NCI-H2081 treated with DMSO at 0.1 percent for 48 hours (cell line): ENCODE measurements around the gene VPS26B.
"Not testable (repeated sequence)": the region's sequence is repeated elsewhere in the genome, so short reads cannot be mapped to it uniquely, and the experiment has no call there.

Experiments
- DNase-seq: peaks from one replicate; lab custom pipeline; 2025; lab: John Stamatoyannopoulos, UW

VPS26B gene

DNA sequence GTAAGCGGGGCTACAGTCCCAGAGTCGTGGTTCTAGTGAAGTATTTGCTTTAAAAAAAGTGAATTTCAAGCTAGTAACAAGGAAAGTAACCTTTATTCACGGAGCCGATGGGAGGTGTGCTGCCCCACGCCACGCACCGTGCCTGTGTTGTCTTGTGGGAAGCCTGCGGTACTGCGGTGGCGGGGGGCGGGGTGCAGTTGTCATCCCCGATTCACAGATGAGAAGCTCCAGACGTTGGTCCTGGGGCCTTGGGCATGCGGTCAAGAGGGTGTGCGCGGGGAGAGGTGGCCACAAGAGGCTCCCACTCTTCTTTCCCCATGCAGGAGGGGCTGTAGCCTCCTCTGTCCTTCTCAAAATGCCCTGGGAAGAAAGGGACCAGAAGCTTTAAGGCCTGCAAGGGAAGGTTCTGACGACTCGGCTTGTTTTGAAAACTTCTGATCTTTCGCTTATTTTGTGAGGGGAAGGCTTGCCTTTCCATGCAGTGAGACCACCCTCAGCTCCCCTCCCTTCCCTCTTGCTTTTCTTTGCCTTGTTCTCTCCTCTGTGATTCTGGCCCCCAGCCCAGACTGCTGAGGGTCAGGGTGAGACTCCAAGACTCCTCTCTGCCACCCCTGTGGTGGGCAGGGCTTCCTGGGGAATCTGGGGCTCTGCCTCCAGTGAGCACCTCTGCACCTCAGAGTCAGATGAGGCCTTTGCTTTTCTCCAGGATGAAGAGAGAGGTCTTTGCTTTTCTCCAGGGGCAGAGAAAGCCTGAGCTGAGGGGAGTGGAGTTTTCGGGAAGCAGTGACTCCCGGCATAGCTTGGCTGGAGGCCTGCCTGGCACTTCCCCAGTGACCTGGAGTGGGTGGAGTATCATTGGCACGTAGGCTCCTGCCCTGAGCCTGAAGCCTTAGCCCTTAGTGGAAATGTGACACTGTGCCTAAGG, 57.9 kb downstream of the VPS26B start:
- DNase-seq, result no peak

DNA sequence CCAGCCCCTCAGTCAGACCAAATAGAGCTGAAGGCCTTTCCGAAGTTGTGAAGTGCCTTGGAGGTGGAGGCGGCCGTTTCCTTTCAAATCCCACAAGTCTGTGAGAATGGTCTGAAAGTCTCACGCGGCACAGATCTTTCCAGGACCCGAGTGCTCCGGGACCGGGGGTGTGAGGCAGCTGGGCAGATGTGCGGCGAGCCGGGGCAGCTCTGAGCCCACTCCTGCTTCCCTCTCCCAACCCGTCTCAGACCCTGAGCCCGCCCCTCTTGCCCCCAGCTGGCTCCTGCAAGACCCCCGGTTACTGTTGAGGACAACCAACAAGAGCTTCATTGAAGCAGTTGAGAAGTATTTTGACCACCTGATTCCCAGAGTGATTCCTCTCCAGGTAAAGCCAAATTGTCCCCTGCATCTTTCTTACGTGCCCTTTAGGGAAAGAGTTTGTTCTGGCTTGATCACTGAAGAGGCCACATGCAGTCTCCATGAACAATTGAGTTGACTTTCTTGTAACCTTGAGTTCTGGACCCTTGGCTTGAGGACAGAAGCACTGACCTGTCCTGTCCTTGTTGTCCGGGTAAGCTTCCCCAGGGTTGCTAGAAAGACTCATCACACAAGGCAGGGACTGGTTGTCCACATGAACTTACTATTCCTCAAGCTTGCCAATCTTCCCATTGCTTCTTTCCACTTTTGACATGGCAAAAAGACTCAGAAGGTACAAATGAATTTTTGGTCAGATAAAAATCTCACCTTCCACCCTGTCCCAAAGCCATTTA, 59.2 kb downstream of the VPS26B start:
- no peak for DNase-seq

DNA sequence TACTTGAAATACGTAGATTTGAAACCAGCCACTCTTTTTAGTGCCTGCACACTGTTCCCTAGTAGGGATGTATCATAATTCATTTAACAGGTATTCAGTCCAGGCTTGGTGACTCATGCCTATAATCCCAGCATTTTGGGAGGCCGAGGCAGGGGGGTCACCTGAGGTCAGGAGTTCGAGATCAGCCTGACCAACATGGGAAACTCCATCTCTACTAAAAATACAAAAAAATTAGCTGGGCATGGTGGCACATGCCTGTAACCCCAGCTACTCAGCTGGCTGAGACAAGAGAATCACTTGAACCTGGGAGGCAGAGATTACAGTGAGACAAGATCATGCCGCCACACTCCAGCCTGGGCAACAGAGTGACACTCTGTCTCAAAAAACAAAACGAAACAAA, 59.9 kb downstream of the VPS26B start:
- DNase-seq, result not testable (repeated sequence)

DNA sequence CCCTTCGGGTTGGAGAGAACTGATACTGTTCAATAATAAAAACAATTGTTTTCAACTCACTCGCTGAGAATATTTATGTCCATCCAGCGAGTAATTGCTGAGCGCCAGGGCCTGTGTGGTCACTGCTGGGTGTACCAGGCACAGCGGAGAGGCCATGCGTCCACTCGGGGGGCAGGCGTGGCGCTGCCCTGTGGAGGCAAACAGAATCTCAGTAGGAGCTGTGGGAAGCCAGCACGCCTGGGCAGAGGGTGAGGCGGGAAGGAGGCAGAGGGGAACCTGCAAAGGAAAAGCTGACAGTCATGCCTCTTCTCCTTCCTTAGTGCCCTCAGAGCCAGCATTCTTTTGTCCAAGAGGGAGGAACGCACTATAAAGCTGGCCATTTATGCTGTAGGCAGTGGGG, 63.1 kb downstream of the VPS26B start:
- DNase-seq, result no peak

DNA sequence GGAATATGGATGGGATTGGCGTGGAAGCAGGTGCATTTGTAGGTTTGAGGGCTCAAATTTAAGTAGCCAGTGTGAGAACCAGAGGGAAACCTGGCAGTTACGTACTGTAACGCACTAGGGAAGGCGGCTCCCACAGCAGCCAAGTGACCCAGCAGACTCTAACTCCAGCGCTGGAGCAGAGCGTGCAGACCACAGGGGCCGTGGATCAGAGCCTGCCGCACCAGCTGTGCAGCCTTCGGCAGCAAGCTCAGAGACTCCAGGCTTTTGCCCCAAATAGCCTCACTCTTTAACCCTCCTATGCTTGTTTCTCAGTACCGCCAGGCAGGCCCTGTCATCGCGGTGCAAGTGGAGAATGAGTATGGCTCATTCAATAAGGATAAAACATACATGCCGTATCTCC, 64.0 kb downstream of the VPS26B start:
- no peak for DNase-seq

DNA sequence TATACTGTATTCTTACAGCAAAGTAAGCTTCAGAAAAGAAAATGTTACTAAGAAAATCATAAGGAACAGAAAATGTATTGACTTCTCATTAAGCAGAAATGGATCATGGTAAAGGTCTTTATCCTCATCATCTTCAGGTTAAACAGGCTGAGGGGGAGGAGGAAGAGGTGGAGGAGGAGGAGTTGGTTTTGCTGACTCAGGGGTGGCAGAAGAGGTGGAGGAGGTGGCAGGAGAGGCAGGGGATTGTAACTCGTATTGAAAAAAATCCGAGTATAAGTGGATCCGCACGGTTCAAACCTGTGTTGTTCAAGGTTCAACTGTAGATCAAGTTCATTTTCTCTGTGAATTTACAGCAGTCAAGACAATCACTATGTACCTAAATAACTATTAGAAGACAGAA, 64.7 kb downstream of the VPS26B start:
- no peak for DNase-seq

DNA sequence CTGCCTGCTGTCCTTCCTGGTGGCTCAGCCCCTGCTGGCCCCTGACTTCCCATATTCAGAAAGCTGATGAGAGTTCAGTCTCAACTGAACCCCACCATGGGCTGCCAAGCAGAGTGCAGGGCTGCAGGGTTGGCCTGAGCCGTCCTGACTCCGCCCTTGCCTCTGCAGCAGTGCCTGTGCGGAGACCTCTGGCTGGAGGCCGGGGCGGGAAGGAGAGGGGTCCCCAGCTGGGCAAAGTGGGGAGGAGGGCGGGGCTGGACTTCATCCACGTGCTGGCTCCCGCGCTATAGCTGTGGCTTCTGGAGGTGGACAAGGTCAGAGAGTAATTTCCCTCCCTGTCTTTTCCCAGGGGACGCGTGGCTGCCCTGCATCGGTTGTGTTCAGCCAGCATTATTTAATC, 65.3 kb downstream of the VPS26B start:
- no peak for DNase-seq

DNA sequence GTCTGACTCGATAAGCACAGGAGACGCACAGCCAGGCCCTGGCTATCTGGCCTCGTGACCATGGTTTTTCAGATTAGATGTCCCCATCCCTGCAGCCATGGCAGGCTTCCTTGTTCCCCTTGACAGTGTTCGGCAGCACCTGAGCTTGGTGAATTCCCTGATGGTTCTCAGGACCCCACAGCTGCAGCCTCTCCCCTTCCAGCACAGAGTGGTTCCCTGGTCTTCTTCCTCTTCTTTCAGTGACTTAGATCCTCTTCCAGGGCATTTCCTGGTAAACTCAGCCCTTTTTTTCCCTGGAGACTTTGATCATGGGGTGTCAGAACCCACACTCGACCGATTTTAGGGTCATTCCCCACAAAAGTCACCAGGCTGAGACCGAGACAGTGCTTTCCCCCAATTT, 66.2 kb downstream of the VPS26B start:
- DNase-seq, result no peak

DNA sequence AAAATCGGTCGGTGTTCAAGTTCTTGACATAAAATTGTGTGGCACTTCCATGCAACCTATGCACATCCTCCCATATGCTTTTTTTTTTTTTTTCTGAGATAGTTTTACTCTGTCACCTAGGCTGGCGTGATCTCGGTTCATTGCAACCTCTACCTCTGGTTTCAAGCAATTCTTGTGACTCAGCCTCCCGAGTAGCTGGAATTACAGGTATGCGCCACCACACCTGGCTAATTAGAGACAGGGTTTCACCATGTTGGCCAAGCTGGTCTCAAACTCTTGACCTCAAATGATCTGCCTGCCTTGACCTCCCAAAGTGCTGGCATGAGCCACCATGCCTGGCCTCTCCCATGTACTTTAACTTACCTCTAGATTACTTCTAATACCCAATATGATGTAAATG, 66.7 kb downstream of the VPS26B start:
- no peak for DNase-seq

DNA sequence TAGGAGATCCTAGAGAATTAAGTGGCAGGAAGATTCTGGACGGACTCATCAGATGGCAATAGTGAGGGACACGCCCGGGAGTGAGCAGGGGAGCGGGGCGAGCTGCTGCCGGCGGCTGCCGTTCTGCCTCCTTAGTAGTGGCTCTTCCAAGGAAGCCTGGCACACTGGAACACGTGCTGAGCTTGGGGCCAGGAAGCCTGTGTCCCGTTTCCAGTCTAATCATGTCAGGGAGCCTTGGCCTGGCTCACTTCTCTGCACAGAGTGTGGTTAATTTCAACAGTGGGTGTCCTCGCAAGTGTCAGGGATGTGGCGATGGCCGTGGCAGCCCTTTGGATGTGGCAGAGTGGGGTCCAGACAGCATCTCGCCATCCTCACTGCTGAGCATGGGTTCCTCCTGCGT, 68.2 kb downstream of the VPS26B start:
- no peak for DNase-seq

DNA sequence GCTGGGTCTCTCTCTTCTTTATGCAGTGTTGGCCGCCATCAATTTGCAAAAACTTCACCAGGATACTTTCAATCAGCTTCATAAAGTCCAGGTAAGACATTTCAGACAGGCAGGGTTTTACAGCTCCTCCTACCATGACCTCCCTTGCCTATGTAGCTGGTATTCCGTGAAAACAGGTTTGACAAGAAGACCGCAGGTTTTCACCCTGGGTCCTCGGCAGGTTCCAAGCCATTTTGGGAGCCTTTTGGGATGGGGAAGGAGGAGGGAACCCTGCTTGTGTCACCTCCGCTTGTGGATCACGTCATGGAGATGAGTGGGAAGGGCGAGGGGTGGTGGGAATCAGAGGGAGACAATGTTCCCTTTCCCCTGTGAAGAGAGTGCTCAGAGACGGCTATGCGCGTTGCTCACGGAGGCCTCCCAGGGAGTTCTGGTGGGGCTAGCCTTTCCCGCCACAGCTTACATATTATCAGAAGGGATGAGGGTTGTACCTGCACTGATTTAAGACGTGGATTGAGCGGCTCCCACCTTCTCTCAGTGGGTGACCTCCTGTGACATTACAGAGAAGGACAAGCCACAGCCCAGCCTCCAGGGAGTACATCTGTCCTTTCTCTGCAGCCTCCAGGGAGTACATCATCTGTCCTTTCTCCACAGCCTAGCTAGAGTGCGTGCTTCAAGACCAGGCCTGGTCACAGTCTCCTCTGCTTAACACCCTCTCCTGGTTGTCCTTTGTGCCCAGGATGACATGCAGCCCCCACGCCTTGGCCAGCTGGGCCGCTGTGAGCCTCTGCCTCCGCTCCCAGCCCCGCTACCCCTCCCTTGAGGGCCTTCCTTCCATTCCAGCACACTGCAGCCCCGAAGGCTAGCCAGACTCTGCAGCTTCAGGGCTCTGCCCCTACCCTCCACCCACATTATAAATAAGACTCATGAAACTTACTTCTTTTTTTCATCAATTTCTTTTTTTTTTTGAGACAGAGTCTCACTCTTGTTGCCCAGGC, 68.9 kb downstream of the VPS26B start:
- DNase-seq, result no peak

DNA sequence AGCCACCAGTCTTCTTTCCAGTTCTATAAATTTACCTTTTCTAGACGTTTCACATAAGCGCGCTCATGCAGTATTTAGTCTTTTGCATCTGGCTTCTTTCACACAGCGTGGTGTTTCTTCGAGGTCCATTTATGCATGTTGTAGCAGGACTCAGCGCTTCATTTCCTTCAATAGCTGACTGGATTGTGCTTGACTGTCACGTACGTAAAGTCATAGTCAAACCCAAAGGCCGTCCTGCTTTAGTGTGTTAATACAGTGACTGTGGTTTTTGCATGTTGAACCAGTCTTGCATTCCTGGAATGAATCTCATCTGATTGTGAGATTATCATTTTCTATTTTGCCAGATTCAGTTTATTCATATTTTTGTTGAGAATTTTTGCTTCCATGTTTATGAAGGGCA, 70.2 kb downstream of the VPS26B start:
- no peak for DNase-seq
